HG03469 (cell line): ENCODE results near the gene TBC1D22A.

ENCODE experiments used
- ATAC-seq: cut with Tn5 transposase; IDR thresholded peaks from one replicate; pipeline ENCODE4 v1.9.1; 2021; ENCODE audit warnings: mild to moderate bottlenecking, moderate library complexity, moderate number of reproducible peaks; ENCODE audit not compliant: unreplicated experiment

TBC1D22A gene

GRCh38 chr22:46854125-46854870, 91.8 kb downstream of the TBC1D22A start:
- no peak for ATAC-seq

DNA sequence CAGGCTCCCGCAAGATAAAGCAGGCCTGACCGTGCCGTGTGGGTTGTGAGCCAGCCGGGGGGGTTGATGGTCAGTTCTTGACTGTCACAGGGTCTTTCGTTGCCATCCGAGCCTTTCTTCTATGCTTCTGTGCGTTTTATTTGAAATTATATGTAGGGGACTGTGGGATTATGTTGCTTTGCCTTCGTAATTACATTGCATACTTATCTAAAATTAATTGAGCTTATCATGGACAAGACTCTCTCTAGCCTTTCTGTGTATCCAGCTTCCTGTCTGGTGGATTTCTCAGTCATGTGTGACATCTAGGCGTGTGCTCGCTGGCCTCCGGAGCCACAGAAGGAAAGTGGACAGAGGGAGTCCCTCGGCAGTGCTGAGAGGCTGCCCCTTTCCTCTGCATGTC, 93.2 kb downstream of the TBC1D22A start:
- no peak for ATAC-seq

GRCh38 chr22:46856661-46857060, 94.2 kb downstream of the TBC1D22A start:
- ATAC-seq = no peak

DNA sequence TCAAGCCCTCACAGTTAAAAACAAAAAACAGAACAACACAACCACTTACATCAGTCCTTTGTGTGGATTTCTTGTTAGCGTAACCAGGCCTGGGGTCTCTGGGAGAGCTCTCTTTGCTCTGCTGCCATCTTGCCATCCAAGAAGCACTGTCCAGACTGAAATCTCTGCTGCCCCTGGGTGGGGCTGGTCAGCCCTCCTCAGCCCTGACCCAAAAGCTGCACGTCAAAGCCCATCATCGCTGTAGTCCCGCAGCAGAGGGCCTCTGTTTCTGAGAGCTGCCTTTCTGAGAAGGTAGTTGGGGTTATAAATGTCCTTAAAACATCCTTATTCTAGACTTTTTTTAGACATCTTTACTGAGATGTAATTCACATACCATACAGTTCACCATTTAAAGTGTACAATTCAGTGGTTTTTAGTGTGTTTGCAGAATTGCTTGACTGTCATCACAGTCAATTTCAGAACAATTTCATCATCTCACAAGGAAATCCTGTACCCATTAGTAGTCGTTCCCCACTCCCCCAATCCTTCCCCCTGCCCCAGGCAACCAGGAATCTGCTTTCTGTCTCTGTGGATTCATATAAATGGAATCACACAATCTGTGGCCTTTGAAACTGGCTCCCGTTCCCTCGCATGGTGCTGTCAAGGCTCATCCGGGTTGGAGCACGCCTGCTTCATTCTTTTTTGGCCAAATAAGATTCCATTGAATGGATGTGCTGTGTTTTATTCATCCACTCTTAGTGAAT, 94.9 kb downstream of the TBC1D22A start:
- no peak for ATAC-seq

DNA sequence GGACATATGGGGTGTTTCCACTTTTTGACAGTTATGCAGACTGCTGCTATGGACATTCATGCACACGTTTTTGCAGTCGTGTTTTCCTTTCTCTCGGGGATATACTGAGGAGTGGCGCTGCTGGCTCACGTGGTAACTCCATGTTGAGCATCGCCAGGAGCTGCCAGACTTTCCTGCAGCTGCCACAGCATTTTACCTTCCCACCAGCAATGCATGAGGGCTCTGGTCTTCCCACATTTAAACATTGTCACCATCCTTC, 95.4 kb downstream of the TBC1D22A start:
- no peak for ATAC-seq

- ATAC-seq = no peak
Measured at GRCh38 chr22:46858181-46858771, 95.8 kb downstream of the TBC1D22A start.

- ATAC-seq = no peak
Measured at GRCh38 chr22:46860562-46860961, 98.1 kb downstream of the TBC1D22A start.

DNA sequence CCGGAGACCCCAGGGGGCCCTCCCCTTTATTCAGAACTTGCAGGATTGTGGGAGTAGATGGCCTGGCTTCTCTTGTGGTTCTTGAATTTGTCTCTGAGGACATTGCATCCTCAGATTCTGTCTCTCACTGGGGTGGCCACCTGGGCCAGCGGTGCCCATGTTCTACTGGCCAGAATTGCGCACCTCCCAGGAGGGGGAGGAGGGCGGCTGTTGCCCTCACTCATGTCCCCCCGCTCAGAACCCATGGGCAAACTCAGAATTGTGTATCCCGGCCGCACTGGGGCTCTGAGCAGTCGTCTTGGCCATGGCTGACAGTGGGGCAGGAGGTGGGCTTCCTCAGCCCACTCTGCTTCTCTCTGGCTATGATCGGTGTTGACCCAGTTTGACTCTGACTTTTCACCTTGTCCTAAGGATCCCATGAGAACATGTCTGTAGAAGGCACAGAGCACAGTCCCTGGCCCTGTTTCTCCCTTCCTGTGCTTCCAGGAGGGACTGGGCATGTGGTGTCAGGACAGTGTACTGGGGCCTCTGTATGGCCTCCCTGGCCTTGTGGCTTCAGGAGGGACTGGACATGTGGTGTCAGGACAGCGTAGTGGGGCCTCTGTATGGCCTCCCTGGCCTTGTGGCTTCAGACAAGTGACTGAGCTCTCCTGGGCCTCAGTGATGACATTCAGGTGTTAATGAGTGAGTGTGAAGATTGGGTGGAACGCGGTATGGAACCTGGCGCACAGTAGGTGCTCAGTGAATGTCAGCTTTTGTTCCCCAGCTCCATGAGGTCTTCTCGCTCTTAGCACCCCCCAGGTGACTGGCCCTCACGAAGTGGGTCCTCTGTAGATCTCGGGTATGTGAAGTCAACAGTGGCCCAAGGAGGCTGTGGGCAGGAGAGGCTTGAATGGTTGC, 99.3 kb downstream of the TBC1D22A start:
- ATAC-seq = no peak

DNA sequence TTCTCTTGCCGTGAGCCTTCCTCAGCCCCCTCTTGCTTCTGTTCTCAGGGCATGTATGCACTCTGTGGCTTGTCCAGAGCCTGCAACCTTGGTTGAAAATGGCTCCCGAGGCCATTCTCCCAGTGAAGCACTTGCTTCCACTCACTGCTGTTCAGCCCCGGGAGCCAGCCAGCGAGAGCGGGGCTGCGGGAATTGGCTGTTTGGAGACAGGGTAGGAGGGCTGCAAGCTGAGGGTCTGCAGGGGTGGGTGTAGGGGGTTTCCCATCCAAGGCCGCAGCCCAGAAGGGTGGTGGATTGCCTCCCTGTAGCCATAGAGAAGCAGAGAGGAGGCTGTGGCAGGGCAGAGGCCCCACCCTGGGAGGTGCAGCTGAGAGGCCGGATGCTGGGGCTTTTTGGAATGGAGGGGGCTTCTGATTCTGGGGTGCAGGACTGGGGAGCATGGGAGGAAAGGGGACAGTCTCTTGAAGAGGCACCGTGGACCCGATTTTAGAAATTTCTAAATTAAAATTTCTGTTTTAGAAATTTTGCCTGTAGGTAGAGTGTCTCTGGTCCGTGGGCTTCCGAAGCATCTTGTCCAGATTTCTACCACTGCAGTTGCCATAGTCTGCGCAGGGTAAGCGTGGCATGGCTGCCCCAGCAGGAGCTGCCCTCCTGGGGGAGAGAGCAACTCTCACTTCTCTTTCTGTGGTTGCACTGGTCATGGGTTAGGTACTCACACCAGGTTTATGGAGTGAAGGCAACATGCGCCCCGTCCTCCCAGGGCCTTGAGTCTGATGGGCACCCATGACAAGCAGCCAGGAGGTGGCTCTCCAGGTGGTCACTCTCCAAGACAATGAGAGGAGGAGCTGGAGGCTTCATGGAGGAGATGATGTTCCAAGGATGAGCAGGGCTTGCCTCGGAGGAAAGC, 100.2 kb downstream of the TBC1D22A start:
- no peak for ATAC-seq

DNA sequence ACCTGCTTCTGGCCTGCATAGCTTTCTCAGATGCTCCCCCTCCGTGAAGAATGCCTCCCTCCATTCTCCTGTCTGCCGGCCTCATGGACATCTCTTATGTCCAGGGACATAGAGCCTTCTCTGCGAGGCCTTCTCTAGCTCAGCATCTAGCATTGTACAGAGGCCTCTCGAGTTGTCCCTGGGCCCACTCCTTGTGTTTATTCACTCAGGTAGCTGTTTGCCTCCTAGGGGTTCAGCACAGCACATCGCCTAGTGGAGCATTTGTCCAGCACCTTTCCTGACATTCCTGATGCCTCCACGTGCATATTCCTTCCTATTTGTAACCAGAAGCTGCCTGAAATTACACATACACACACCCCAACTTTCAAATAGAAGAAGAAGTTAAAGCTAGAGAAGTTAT, 101.3 kb downstream of the TBC1D22A start:
- ATAC-seq = no peak

DNA sequence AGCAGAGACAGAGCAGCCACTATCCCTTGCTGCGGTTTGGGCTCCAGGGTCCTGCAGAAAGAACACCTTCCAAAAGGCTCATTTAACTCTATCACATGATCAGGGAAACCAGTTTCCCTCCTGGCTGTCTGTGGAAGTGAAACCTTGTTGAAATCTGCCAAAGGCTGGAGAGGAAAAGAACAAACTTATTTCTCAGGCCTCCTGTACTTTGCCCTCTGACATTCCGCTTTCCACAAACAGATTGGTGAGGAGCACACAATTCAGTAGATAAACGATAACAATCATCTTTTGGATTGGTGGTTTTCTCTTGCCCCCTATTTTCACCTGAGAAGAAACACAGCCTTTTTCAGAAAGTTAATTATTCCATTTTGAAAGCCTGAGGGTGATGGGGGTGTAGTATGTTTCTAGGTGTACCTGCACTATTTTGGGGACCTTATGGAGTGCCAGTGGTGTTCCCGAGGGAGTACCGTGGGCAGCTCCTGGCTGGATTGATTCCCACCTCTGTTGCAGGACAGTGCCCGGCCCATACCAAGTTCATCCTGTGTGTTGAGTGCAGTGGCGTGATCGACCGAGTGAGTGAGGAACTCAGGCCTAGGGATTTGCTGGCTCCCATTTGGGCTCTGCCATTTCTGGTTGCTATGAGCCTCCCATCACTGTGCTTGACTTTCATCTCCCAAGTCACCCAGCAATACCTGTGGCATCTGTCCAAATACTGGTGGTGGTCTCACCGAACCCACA, 102.0 kb downstream of the TBC1D22A start:
- no peak for ATAC-seq

DNA sequence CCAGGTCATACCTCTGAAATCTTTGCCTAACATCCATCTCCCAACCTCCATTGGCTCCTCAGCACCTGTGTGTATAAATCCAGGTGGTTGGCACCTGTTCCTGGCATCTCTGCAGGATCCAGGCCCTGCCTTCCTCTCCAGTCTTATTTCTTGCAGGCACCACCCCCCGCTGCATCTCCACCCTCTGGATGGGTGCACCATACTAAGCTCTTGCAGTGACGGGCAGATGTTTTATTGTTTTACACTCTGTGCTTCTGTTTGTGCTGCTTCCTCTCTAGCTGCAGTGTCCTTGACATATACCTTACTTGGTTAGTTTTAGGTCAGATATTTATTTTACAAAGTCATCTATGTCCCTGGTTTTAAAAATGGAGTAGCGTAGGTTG, 102.6 kb downstream of the TBC1D22A start:
- no peak for ATAC-seq

DNA sequence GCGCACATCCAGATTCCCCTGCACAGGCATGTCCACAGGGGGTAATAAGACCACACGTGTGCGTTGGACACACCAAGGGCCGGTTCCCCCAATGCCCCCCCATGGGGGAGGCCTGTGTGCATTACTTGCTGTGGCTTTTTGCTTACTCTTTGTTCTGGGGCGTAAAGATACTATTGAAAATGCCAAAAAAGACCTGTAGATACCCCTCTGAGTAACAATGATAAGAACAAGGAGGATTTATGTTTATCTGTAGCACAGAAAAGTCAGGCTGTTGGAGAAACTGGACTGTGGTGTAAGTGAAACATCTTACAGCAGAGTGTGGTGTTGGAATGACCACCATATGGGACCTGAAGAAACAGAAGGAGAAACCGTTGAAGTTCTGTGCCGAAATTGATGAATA, 103.2 kb downstream of the TBC1D22A start:
- ATAC-seq = no peak

DNA sequence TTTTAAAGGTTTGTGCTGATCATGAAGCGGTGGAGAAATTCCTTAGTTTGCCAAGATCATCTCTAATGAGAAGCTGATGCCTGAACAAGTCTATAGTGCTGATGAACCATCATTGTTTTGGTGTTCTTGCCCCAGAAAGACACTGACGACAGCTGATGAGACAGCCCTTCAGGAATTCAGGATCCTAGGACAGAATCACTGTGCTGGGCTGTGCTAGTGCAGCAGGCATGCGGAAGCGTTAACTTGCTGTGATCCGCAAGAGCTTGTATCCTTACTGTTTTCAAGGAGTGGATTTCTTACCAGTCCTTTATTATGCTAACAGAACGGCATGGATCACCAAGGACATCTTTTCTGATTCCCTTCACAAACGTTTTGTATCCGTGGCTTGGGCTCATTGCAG, 104.1 kb downstream of the TBC1D22A start:
- no peak for ATAC-seq

GRCh38 chr22:46867106-46867505, 104.7 kb downstream of the TBC1D22A start:
- ATAC-seq = no peak

DNA sequence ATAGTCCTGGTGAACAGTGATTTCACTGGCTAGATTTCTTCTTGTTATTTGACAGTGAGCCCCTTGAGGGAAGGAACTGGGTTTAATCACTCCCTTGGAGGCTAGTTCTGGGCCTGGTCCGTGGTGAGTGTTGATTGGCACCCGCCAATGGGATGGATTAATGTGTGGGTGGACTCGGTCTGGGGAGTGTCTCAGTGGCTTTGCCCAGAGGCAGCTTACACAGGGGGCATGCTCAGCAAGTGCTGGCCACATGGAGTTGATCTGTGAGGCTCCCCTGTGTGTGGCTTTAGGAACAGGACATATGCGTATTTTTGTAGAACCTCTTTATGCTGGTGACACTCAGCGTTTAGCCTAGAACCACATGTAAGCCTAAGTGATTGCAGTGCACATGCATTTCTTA, 106.9 kb downstream of the TBC1D22A start:
- no peak for ATAC-seq

GRCh38 chr22:46869831-46870441, 107.5 kb downstream of the TBC1D22A start:
- no peak for ATAC-seq

DNA sequence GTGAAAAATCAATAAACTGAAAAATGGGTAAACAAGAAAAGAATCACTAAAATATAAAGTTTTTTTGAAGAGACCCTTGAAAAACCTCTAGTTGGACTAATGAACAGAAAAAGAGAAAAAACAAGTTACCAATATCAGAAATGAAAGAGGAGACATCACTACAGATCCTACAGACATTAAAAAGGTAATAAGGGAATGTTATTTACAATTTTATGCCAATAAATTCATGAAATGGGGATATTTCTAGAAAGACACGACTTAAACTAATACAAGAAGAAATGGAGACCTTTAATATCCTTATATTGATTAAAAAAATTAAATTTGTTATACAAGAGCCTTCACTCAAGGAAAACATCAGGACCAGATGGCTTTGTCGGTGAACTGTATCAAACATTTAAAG, 109.4 kb downstream of the TBC1D22A start:
- no peak for ATAC-seq

DNA sequence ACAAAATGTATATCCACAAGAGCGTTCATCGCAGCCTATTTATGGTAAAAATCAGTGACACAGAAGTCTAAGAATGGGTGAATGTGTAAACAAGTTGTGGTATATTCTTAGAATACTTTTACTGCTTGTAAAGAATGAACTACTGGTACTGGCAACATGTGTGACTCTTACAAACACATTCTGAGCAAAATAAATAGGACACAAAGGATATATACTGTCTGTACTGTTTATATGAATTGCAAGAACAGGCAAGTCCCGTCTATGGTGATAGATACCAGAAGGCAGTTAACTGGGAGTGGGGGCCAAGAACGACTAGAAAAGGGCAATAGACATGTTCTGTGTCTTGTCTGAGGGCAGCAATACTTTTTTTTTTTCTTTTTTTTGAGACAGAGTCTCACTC, 112.6 kb downstream of the TBC1D22A start:
- ATAC-seq = no peak
